ENCODE data around the gene DCLK2. TPM values are rescaled to one million over a fixed set of nuclear protein-coding genes. Genes with fewer than 3 reads are reported as not detected.

DCLK2 gene
- total and polyA plus RNA-seq, 2 donors (not counting 1 experiment from before 2014, with no cell fraction given), result 0.91 to 3.3 TPM

DNA sequence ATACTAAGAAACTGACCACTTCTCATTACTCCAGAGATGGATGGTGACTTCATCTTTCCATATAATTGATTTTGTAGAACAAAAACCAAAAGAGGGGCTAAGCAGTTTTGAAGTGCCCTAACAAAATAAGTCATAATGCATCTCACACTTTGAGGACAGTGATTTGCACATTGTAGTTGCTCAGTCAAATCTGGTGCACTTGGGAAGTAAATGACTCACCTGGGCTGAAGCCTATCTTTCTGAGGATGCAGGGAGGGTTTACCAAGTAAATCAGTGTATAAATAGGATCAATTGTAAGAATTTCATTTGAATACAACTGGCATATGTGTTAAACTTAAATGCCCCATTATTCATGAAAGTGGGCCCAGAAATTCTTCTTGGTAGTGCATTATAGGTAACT is 134.2 kb downstream of the DCLK2 start:
- no peak for ATAC-seq (ENCODE audit: low read depth)
- CTCF ChIA-PET, result interaction anchor here (7.5 kb wide), 1 partner anchor 204 kb away, joined by 155 read pairs; no protein-coding TSS in a partner anchor
- H3K27ac Mint-ChIP-seq, result no peak overlapping the region
- intact Hi-C loops (cut with micrococcal nuclease), result no loop called here
- H3K4me3 Mint-ChIP-seq, result no peak overlapping the region
- no peaks in the 10 kb centered on the region for H3K36me3 ChIP-seq (replicated peaks in 1 of 2; ENCODE audit: control extremely low read depth in 1 of 2, control insufficient read depth in 1 of 2, extremely low read depth in 1 of 2, insufficient read depth in 2 of 2, low read length in 1 of 2)
- H3K4me3 ChIP-seq (ENCODE audit: control extremely low read depth in 1 of 5, extremely low read depth in 1 of 5, insufficient read depth in 1 of 5, low read depth in 2 of 5, low read length in 4 of 5), result no peak overlapping the region
- peaks cover 5% of the 10 kb centered on the region for H3K4me1 Mint-ChIP-seq
- POLR2A ChIA-PET, result no interaction called here
- H2AFZ ChIP-seq (ENCODE audit: insufficient read depth, low read depth, low read length, poor library complexity, severe bottlenecking), result no peak overlapping the region
- H3K27me3 ChIP-seq (replicated peaks in 1 of 4; ENCODE audit: control extremely low read depth in 1 of 4, control insufficient read depth in 3 of 4, insufficient read depth in 4 of 4, low read length in 3 of 4), result no peaks in the 10 kb centered on the region
- no peaks in the 10 kb centered on the region for H4K20me1 ChIP-seq (ENCODE audit: control insufficient read depth, insufficient read depth, low read length, poor library complexity, severe bottlenecking)
- H3K4me2 ChIP-seq (replicated peaks; ENCODE audit: low read depth, low read length, poor library complexity, severe bottlenecking), result no peak overlapping the region
- H3K4me1 ChIP-seq (ENCODE audit: control insufficient read depth in 2 of 2, insufficient read depth in 2 of 2, low read length in 2 of 2), result peaks cover 0 to 6% of the 10 kb centered on the region in 2 donors
- no peaks in the 10 kb centered on the region for H3K27me3 Mint-ChIP-seq
- no peaks in the 10 kb centered on the region for H3K9me3 ChIP-seq (ENCODE audit: control extremely low read depth in 1 of 3, control insufficient read depth in 2 of 3, insufficient read depth in 1 of 3, low read length in 2 of 3)
- no peak for DNase-seq
- H3K9me3 Mint-ChIP-seq (ENCODE audit: insufficient read depth), result no peaks in the 10 kb centered on the region
- no peak overlapping the region for H3K27ac ChIP-seq (ENCODE audit: low read length in 2 of 2)
- no peak overlapping the region for H3K9ac ChIP-seq (ENCODE audit: low read length)
- no peaks in the 10 kb centered on the region for H3K79me2 ChIP-seq (ENCODE audit: control insufficient read depth, insufficient read depth, low read length)
- TF ChIP-seq EZH2 (IDR thresholded peaks at IDR 0.05; ENCODE audit: borderline replicate concordance, insufficient read depth, low read depth, low read length, poor library complexity, severe bottlenecking), result no peak
- no peak for TF ChIP-seq CTCF (IDR thresholded peaks at IDR 0.05)

DNA sequence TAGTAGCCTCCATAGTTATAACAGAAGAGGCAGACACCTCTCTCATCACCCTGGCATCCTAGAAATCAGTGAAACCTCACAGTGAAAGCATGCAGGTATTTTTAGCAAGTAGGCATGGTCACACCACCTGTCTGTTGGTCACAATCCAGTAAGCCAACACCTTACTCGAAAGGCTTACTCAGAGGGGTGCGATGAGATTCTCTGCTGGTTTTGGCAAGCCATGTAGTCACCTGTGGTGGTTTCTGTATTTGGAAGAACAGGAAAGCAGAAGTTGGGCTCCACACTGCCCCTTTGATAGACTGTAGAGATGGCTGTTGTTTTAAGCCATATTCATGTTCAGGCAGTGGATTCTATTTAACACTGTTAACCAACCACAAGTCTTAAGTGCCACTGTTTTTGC is 134.7 kb downstream of the DCLK2 start:
- no peaks in the 10 kb centered on the region for H3K27me3 ChIP-seq (replicated peaks in 1 of 4; ENCODE audit: control extremely low read depth in 1 of 4, control insufficient read depth in 3 of 4, insufficient read depth in 4 of 4, low read length in 3 of 4)

More for the DNA sequence above, 134.7 kb downstream of the DCLK2 start:
- H3K27me3 Mint-ChIP-seq, result no peaks in the 10 kb centered on the region
- Histone ChIP-seq H3K36me3 (replicated peaks in 1 of 2; ENCODE audit: control extremely low read depth in 1 of 2, control insufficient read depth in 1 of 2, extremely low read depth in 1 of 2, insufficient read depth in 2 of 2, low read length in 1 of 2) (no peaks in the 10 kb centered on the region), H3K9me3 (ENCODE audit: control extremely low read depth in 1 of 3, control insufficient read depth in 2 of 3, insufficient read depth in 1 of 3, low read length in 2 of 3) (no peaks in the 10 kb centered on the region), H3K4me3 (ENCODE audit: control extremely low read depth in 1 of 5, extremely low read depth in 1 of 5, insufficient read depth in 1 of 5, low read depth in 2 of 5, low read length in 4 of 5) (no peak overlapping the region), H3K4me2 (replicated peaks; ENCODE audit: low read depth, low read length, poor library complexity, severe bottlenecking) (no peak overlapping the region), H3K9ac (ENCODE audit: low read length) (no peak overlapping the region), H3K79me2 (ENCODE audit: control insufficient read depth, insufficient read depth, low read length) (no peaks in the 10 kb centered on the region), H4K20me1 (ENCODE audit: control insufficient read depth, insufficient read depth, low read length, poor library complexity, severe bottlenecking) (no peaks in the 10 kb centered on the region), H3K4me1 (ENCODE audit: control insufficient read depth in 2 of 2, insufficient read depth in 2 of 2, low read length in 2 of 2) (peaks cover 0 to 6% of the 10 kb centered on the region in 2 donors), H2AFZ (ENCODE audit: insufficient read depth, low read depth, low read length, poor library complexity, severe bottlenecking) (no peak overlapping the region), H3K27ac (ENCODE audit: low read length in 2 of 2) (no peak overlapping the region)
- CTCF ChIA-PET, result no interaction called here
- H3K4me3 Mint-ChIP-seq, result no peak overlapping the region
- WGBS (ENCODE audit: insufficient coverage), result 0% methylated on average over 1 of the region's 2 CpGs
- no peak for ATAC-seq (ENCODE audit: low read depth)
- H3K27ac Mint-ChIP-seq, result no peak overlapping the region
- TF ChIP-seq EZH2 (IDR thresholded peaks at IDR 0.05; ENCODE audit: borderline replicate concordance, insufficient read depth, low read depth, low read length, poor library complexity, severe bottlenecking), result no peak
- no peak for TF ChIP-seq CTCF (IDR thresholded peaks at IDR 0.05)
- POLR2A ChIA-PET, result no interaction called here
- peak; percentile 11 for DNase-seq
- peaks cover 5% of the 10 kb centered on the region for H3K4me1 Mint-ChIP-seq
- intact Hi-C loops (cut with micrococcal nuclease), result no loop called here
- H3K9me3 Mint-ChIP-seq (ENCODE audit: insufficient read depth), result no peaks in the 10 kb centered on the region
